ENCODE data around the gene MYO15A. TPM values are rescaled to one million over a fixed set of nuclear protein-coding genes. Genes with fewer than 3 reads are reported as not detected.
A peak's percentile ranks its signal among the peaks of the same experiment; 100 is the strongest.

MYO15A gene
- total and polyA plus RNA-seq, 12 donors: 0.44 to 3.5 (median 0.88) TPM; not detected in 2

DNA sequence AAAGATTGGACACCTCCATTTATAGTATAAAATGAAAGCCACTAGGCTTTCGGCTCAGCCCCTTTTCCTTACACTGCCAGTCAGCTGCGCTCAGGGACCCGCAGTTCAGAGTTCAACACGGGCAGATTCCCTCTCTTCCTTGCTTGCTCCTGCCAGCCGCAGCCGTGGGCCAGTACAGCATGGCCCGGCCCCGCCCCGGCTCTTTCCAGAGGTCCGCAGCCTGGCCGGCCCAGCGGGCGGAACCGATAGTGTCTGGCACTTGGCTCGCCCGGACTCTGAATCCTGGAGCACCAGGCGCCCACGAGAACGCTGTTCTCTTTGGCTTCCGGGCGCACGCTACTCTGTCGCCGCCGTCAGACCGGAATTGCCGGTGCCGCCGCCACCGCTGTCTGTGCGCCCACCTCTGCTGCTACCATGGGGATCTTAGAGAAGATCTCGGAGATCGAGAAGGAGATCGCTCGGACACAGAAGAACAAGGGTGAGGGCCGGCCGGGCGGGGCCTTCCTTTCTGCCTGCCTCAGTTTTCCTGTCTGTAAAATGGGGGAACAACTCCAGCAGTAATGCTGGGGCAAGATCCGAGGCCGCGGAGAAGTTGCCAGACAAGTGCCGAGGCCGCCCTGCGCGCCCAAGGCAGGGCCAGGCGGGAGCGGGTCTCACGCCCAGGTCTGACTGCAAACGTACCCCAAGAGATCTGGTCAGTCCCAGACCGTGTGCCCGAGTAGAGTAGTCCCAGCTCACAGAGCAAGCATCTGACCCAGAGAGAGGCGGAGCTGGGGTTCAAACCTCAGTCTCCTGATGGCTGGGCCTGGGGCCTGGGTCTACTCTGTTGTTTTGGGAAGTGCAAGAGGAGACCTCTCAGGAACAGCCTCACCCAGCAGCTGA lies 20.7 kb upstream of the MYO15A start, which contains the start of gene DRG2:
Gene DRG2, plus strand, starts transcription at position 339 of the 882 bp plus-strand sequence. Its CDS starts 76 bp downstream, at position 415.
- Histone ChIP-seq H3K4me3 (peak within 1 kb of the TSS; percentile 52 to 98 (median 67)), H3K27ac (peak within 1 kb of the TSS in 4 of 5 donors; percentile 17 to 77 (median 64)), H3K27me3 (no peaks in the 10 kb centered on the region), H3K4me1 (replicated peaks in 1 of 2) (peaks cover 6 to 14% of the 10 kb centered on the region in 2 donors), H3K36me3 (replicated peaks in 1 of 2) (peaks cover 0 to 3% of the 10 kb centered on the region in 2 donors), H3K9me3 (replicated peaks in 1 of 3) (no peaks in the 10 kb centered on the region)
- DNase-seq: peak; percentile 89 to 96 (median 94)
- intact Hi-C loops (cut with DNase I): no loop called here
- TF ChIP-seq, protein P1, sequence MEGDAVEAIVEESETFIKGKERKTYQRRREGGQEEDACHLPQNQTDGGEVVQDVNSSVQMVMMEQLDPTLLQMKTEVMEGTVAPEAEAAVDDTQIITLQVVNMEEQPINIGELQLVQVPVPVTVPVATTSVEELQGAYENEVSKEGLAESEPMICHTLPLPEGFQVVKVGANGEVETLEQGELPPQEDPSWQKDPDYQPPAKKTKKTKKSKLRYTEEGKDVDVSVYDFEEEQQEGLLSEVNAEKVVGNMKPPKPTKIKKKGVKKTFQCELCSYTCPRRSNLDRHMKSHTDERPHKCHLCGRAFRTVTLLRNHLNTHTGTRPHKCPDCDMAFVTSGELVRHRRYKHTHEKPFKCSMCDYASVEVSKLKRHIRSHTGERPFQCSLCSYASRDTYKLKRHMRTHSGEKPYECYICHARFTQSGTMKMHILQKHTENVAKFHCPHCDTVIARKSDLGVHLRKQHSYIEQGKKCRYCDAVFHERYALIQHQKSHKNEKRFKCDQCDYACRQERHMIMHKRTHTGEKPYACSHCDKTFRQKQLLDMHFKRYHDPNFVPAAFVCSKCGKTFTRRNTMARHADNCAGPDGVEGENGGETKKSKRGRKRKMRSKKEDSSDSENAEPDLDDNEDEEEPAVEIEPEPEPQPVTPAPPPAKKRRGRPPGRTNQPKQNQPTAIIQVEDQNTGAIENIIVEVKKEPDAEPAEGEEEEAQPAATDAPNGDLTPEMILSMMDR (IDR thresholded peaks at IDR 0.05): peak in 1 of 6 experiments; percentile 21
- TF ChIP-seq POLR2A (IDR thresholded peaks at IDR 0.05): peak; percentile 64 to 69
- 0 to 1% (median 1%) methylated on average over 12 to 52 of the region's 52 CpGs for WGBS, 4 donors

DNA sequence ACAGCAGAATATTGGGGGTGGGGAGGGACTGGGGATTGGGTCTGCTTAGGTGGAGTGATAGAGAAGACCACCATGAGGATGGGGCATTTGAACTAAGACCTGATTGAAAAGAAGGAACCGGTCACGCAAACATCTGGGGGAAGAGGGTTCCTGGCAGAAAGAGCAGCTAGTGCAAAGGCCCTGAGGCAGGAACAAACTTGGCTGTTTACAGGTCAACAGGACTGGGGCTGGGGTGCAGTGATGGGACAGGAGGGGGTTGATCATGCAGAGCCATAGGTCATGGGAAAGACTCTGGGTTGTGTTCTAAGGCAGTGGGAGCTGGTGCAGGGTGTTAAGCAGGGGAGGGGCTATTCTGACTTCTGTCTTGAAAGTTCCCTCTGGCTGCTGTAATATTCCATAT lies 18.9 kb upstream of the MYO15A start:
- H3K27me3 ChIP-seq: no peaks in the 10 kb centered on the region

DNA sequence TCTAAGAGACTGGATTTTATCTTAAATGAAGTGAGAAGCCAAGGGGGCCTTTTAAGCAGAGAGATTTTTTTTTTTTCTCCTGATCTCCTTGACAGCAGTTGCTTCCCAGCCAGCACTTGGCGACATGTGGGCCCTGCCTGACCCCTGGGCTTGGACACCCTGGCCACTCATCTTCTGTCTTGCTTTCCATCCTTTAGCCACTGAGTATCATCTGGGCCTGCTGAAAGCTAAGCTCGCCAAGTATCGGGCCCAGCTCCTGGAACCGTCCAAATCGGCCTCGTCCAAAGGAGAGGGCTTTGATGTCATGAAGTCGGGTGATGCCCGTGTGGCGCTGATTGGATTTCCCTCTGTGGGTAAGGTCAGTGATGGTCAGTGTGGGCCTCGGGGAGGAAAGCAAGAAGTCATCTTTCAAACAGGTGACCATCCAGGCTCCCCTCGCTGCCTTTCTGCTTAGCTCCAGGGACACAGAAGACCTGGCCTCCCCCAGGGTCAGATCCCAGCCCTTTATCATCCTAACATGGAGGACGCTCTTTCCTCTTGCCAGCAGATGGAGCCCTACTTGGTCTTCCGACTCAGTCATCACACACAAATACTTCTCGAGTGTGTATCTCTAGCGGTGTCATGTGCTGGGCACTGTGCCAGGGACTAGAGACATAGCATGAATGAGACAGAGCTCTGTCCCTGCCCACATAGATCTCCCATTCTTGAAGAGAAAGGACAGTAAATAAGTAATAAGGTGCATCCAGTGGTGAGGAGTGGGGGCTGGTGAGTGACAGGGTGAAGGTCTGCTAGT lies 14.7 kb upstream of the MYO15A start:
- 68 to 79% (median 72%) methylated on average over 14 to 15 of the region's 15 CpGs for WGBS, 4 donors
- DNase-seq: peak in 6 of 7 donors; percentile 81 to 91 (median 86)
- TF ChIP-seq, protein P1 (IDR thresholded peaks at IDR 0.05): peak in 3 of 6 experiments; percentile 37 to 45 (median 38)
- TF ChIP-seq POLR2A (IDR thresholded peaks at IDR 0.05): no peak
- H3K4me1 ChIP-seq (replicated peaks in 1 of 2): peaks cover 2 to 6% of the 10 kb centered on the region in 2 donors
- no peak overlapping the region for H3K4me3 ChIP-seq
- H3K36me3 ChIP-seq (replicated peaks in 1 of 2): peaks cover 0 to 46% of the 10 kb centered on the region in 2 donors
- H3K9me3 ChIP-seq (replicated peaks in 1 of 3): no peaks in the 10 kb centered on the region
- no peaks in the 10 kb centered on the region for H3K27me3 ChIP-seq
- intact Hi-C loops (cut with DNase I): no loop called here
- H3K27ac ChIP-seq: no peak overlapping the region

More for the DNA sequence above, 18.9 kb upstream of the MYO15A start:
- Histone ChIP-seq H3K9me3 (replicated peaks in 1 of 3) (no peaks in the 10 kb centered on the region), H3K27ac (no peak overlapping the region), H3K4me1 (replicated peaks in 1 of 2) (peaks cover 6 to 17% of the 10 kb centered on the region in 2 donors), H3K36me3 (replicated peaks in 1 of 2) (peaks cover 0 to 6% of the 10 kb centered on the region in 2 donors), H3K4me3 (no peak overlapping the region)
- 87 to 100% (median 92%) methylated on average over 2 of the region's 2 CpGs for WGBS, 4 donors
- intact Hi-C loops (cut with DNase I): no loop called here
- DNase-seq: no peak
- TF ChIP-seq, protein P1 (IDR thresholded peaks at IDR 0.05): no peak
- TF ChIP-seq POLR2A (IDR thresholded peaks at IDR 0.05): no peak

DNA sequence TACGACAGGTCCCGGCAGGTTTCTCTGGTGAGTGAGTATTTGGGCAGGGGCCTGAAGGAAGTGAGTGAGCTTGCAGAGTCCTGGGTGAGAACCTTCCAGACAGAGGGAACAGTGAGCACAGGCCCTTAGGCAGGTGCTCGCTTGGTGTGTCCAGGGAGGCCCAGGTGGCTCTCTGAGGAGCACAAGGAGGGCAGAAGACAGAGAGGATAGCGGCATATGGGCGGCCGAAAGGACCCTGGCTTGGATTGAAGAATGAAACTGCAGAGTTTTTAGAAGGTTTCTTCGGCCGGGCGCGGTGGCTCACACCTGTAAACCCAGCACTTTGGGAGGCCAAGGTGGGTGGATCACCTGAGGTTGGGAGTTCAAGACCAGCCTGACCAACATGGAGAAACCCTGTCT lies 14.1 kb upstream of the MYO15A start:
- H3K4me3 ChIP-seq: no peak overlapping the region
- no peaks in the 10 kb centered on the region for H3K27me3 ChIP-seq
- DNase-seq: no peak
- no peak overlapping the region for H3K27ac ChIP-seq
- H3K36me3 ChIP-seq (replicated peaks in 1 of 2): peaks cover 0 to 52% of the 10 kb centered on the region in 2 donors
- WGBS, 4 donors: 93 to 97% (median 94%) methylated on average over 10 of the region's 10 CpGs
- no peak for TF ChIP-seq POLR2A (IDR thresholded peaks at IDR 0.05)
- TF ChIP-seq, protein P1 (IDR thresholded peaks at IDR 0.05): no peak
- H3K4me1 ChIP-seq (replicated peaks in 1 of 2): peaks cover 0 to 3% of the 10 kb centered on the region in 2 donors
- intact Hi-C loops (cut with DNase I): no loop called here
- no peaks in the 10 kb centered on the region for H3K9me3 ChIP-seq (replicated peaks in 1 of 3)

Data from adrenal gland (tissue), 12 donors.